ENCODE results near the gene CHIA.
"Not testable (repeated sequence)": the region's sequence is repeated elsewhere in the genome, so short reads cannot be mapped to it uniquely, and the experiment has no call there.

The CHIA gene

GRCh38 chr1:111285879-111286278 is 4.8 kb upstream of the CHIA start:
- no peak for DNase-seq (ENCODE audit: low spot score)

GRCh38 chr1:111286912-111287311 is 3.7 kb upstream of the CHIA start:
- no peak for DNase-seq (ENCODE audit: low spot score)

- DNase-seq (ENCODE audit: low spot score): no peak
Observed at GRCh38 chr1:111289371-111289770, 1.3 kb upstream of the CHIA start.

- DNase-seq (ENCODE audit: low spot score): no peak
Observed at GRCh38 chr1:111290104-111290503, 547 bp upstream of the CHIA start.

- no peak for DNase-seq (ENCODE audit: low spot score)
Observed at GRCh38 chr1:111294390-111294789, 3.7 kb downstream of the CHIA start.

GRCh38 chr1:111302374-111302773 is 11.7 kb downstream of the CHIA start:
- DNase-seq (ENCODE audit: low spot score): no peak

- no peak for DNase-seq (ENCODE audit: low spot score)
Observed at GRCh38 chr1:111309690-111310089, 19.0 kb downstream of the CHIA start.

GRCh38 chr1:111318523-111318922 is 27.9 kb downstream of the CHIA start:
- DNase-seq (ENCODE audit: low spot score): no peak

- no peak for DNase-seq (ENCODE audit: low spot score)
Observed at GRCh38 chr1:111320066-111320879, 29.6 kb downstream of the CHIA start.

GRCh38 chr1:111323231-111323630 is 32.6 kb downstream of the CHIA start:
- no peak for DNase-seq (ENCODE audit: low spot score)

- no peak for DNase-seq (ENCODE audit: low spot score)
Observed at GRCh38 chr1:111332190-111332589, 41.5 kb downstream of the CHIA start.

GRCh38 chr1:111334169-111334568 is 43.5 kb downstream of the CHIA start:
- DNase-seq (ENCODE audit: low spot score): peak; percentile 57

GRCh38 chr1:111335214-111335877 is 44.7 kb downstream of the CHIA start:
- not testable (repeated sequence) for DNase-seq (ENCODE audit: low spot score)

- not testable (repeated sequence) for DNase-seq (ENCODE audit: low spot score)
Observed at GRCh38 chr1:111338849-111339248, 48.2 kb downstream of the CHIA start.

- DNase-seq (ENCODE audit: low spot score): peak; percentile 94
Observed at GRCh38 chr1:111346089-111346885, 55.6 kb downstream of the CHIA start.

- DNase-seq (ENCODE audit: low spot score): no peak
Observed at GRCh38 chr1:111347026-111347425, 56.4 kb downstream of the CHIA start.

GRCh38 chr1:111351700-111352099 is 61.0 kb downstream of the CHIA start:
- DNase-seq (ENCODE audit: low spot score): no peak

GRCh38 chr1:111354584-111354983 is 63.9 kb downstream of the CHIA start:
- no peak for DNase-seq (ENCODE audit: low spot score)

GRCh38 chr1:111358964-111359363 is 68.3 kb downstream of the CHIA start:
- no peak for DNase-seq (ENCODE audit: low spot score)

GRCh38 chr1:111359376-111359775 is 68.7 kb downstream of the CHIA start:
- no peak for DNase-seq (ENCODE audit: low spot score)

GRCh38 chr1:111360257-111360656 is 69.6 kb downstream of the CHIA start:
- not testable (repeated sequence) for DNase-seq (ENCODE audit: low spot score)

GRCh38 chr1:111361761-111362160 is 71.1 kb downstream of the CHIA start:
- DNase-seq (ENCODE audit: low spot score): no peak

- no peak for DNase-seq (ENCODE audit: low spot score)
Observed at GRCh38 chr1:111364690-111365089, 74.0 kb downstream of the CHIA start.
